Activated naive CD4-positive, alpha-beta T cell treated with Interleukin-2 at 50 U/mL for 16 hours (primary cell): ENCODE data around the gene SLC7A8.

ENCODE experiments used
- DNase-seq: peaks from one replicate; pipeline ENCODE4 v3.0.0-alpha.2; 2020

SLC7A8 gene

GRCh38 chr14:23093104-23093503, 90.4 kb downstream of the SLC7A8 start:
- DNase-seq: no peak

- DNase-seq: no peak
Measured at GRCh38 chr14:23091294-23092225, 91.9 kb downstream of the SLC7A8 start.

GRCh38 chr14:23090254-23090636, 93.2 kb downstream of the SLC7A8 start:
- DNase-seq: no peak

GRCh38 chr14:23089498-23090253, 93.8 kb downstream of the SLC7A8 start:
- DNase-seq: no peak

- no peak for DNase-seq
Measured at GRCh38 chr14:23086565-23086964, 96.9 kb downstream of the SLC7A8 start.

GRCh38 chr14:23085458-23085857, 98.0 kb downstream of the SLC7A8 start:
- DNase-seq: no peak

- DNase-seq: no peak
Measured at GRCh38 chr14:23080474-23080873, 103.0 kb downstream of the SLC7A8 start.

GRCh38 chr14:23079716-23080115, 103.7 kb downstream of the SLC7A8 start:
- DNase-seq: no peak

- DNase-seq: no peak
Measured at GRCh38 chr14:23078692-23079116, 104.8 kb downstream of the SLC7A8 start.

- no peak for DNase-seq
Measured at GRCh38 chr14:23077962-23078361, 105.5 kb downstream of the SLC7A8 start.

GRCh38 chr14:23076785-23077408, 106.6 kb downstream of the SLC7A8 start:
- peak; percentile 19 for DNase-seq
